Measurements from ENCODE around the gene MMRN2. TPM values are rescaled to one million over a fixed set of nuclear protein-coding genes. Genes with fewer than 3 reads are reported as not detected.
A peak's percentile ranks its signal among the peaks of the same experiment; 100 is the strongest.

The MMRN2 gene
- total and polyA plus RNA-seq, 2 of the 8 experiments (the other 6 are each of a cell fraction or from before 2014, with no cell fraction given), result 1.2 TPM

DNA sequence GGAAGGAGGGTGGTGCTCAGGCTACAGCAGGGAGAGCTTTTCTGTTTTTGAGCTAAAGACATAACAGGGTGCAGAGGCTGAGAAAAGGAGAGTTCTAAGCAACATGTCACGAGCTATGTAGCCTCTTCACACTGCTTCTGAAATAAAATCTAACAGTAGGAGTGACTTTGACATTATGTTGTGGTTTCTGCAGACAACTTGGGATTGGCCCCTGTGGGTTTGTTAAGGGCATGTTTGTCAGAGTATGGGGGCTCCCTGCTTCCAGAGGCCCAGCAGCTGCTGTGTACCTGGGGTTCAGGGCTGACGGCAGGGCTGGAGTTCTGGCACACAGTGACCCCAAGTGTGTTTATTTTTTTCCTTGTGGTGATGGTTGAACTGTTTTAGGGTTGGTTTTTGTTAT is 24.7 kb downstream of the MMRN2 start:
- peaks cover 0 to 1% of the 10 kb centered on the region in 2 experiments for H4K20me1 ChIP-seq (replicated peaks in 1 of 2; ENCODE audit: control insufficient read depth in 1 of 2, insufficient read depth in 2 of 2, low read length in 2 of 2)

More for the DNA sequence above, 24.7 kb downstream of the MMRN2 start:
- Histone ChIP-seq H3K36me3 (ENCODE audit: control insufficient read depth in 2 of 4, insufficient read depth in 4 of 4, low read length in 3 of 4) (peaks cover 0 to 34% (median 14%) of the 10 kb centered on the region in 4 experiments; a peak in 6 of 8 replicates), H2BK12ac (ENCODE audit: low read depth, low read length) (no peak overlapping the region), H2AK5ac (ENCODE audit: low read depth, low read length) (no peak overlapping the region), H4K5ac (ENCODE audit: insufficient read length, low read depth, low read length) (no peak overlapping the region), H2AFZ (ENCODE audit: low read length) (no peak overlapping the region), H4K8ac (ENCODE audit: extremely low read depth, insufficient read depth, low read length) (no peak overlapping the region), H3K27me3 (replicated peaks in 1 of 4; ENCODE audit: control insufficient read depth in 3 of 4, extremely low read depth in 1 of 4, insufficient read depth in 3 of 4, low read length in 3 of 4) (no peaks in the 10 kb centered on the region), H3K79me2 (ENCODE audit: control insufficient read depth in 1 of 2, insufficient read depth in 2 of 2, low read length in 2 of 2) (no peaks in the 10 kb centered on the region), H2BK15ac (ENCODE audit: low read length) (no peak overlapping the region), H3K18ac (ENCODE audit: extremely low read depth, low read length) (no peak overlapping the region), H3K4me3 (ENCODE audit: extremely low read depth in 1 of 4, insufficient read depth in 2 of 4, low read depth in 3 of 4, low read length in 4 of 4) (no peak overlapping the region), H3K23me2 (ENCODE audit: low read depth, low read length) (no peaks in the 10 kb centered on the region), H3K23ac (ENCODE audit: insufficient read length) (no peak overlapping the region), H3K4me2 (ENCODE audit: insufficient read depth in 1 of 2, low read depth in 2 of 2, low read length in 2 of 2) (no peak overlapping the region), H2BK5ac (ENCODE audit: low read depth, low read length) (no peak overlapping the region), H2BK120ac (replicated peaks; ENCODE audit: low read depth, low read length) (no peak overlapping the region), H3K14ac (ENCODE audit: insufficient read length) (no peak overlapping the region), H3K4me1 (replicated peaks in 1 of 4; ENCODE audit: control insufficient read depth in 3 of 4, insufficient read depth in 4 of 4, low read length in 3 of 4) (no peaks in the 10 kb centered on the region), H3K56ac (replicated peaks; ENCODE audit: insufficient read length, low read depth, low read length) (no peak overlapping the region), H3K9ac (replicated peaks in 1 of 4; ENCODE audit: extremely low read depth in 1 of 4, low read depth in 3 of 4, low read length in 3 of 4) (no peak overlapping the region), H3K9me3 (ENCODE audit: insufficient read depth in 2 of 2, low read depth in 1 of 2, low read length in 1 of 2) (no peaks in the 10 kb centered on the region), H3K79me1 (ENCODE audit: low read depth, low read length) (no peaks in the 10 kb centered on the region), H2BK20ac (ENCODE audit: low read length) (no peak overlapping the region), H4K91ac (replicated peaks; ENCODE audit: insufficient read length, low read length) (no peak overlapping the region), H3K4ac (replicated peaks; ENCODE audit: insufficient read length, low read depth, low read length) (no peak overlapping the region), H3K27ac (ENCODE audit: low read depth, low read length) (0 out of 2 replicates have a peak overlapping the region, but pooled peaks have one; percentile 19)
- TF ChIP-seq POLR2AphosphoS5 (IDR thresholded peaks at IDR 0.05; ENCODE audit: low read depth, low read length), result no peak
- no peak for TF ChIP-seq SRF (IDR thresholded peaks at IDR 0.05; ENCODE audit: low read depth, low read length)
- no peak for TF ChIP-seq EP300 (IDR thresholded peaks at IDR 0.05; ENCODE audit: borderline replicate concordance in 1 of 2, low read depth in 2 of 2, low read length in 2 of 2)
- TF ChIP-seq CHD2 (IDR thresholded peaks at IDR 0.05; ENCODE audit: low read length), result no peak
- no peak for TF ChIP-seq RNF2 (IDR thresholded peaks at IDR 0.05; ENCODE audit: borderline replicate concordance, low read depth, low read length, missing control alignments, poor library complexity, severe bottlenecking)
- TF ChIP-seq CBX8 (IDR thresholded peaks at IDR 0.05; ENCODE audit: borderline replicate concordance, low read depth, low read length), result no peak
- TF ChIP-seq CBX5 (IDR thresholded peaks at IDR 0.05; ENCODE audit: low read depth, low read length), result no peak
- no peak for TF ChIP-seq EZH2 (IDR thresholded peaks at IDR 0.05; ENCODE audit: low read depth, low read length, severe bottlenecking)
- TF ChIP-seq FOSL1 (IDR thresholded peaks at IDR 0.05; ENCODE audit: insufficient read depth, low read depth, low read length), result no peak
- no peak for TF ChIP-seq KDM5A (IDR thresholded peaks at IDR 0.05; ENCODE audit: low read length)
- ChIA-PET CTCF (ENCODE audit: partially characterized antibody) (interaction anchor here (0.8 to 1.0 kb wide), 2 partner anchors 10 to 28 kb away, joined by 3 to 4 read pairs; no protein-coding TSS in a partner anchor), POLR2A (ENCODE audit: partially characterized antibody) (interaction anchor here (1.3 kb wide), 1 partner anchor 36 kb away, joined by 5 read pairs; the partner anchor contains the start of gene ADIRF)
- DNase-seq (ENCODE audit: low read depth in 1 of 2, low spot score in 2 of 2) (no peak), FAIRE-seq (no peak)
- 91% methylated on average over 2 of the region's 2 CpGs; no CpG with 5 or more reads in 1 of the 2 experiments for WGBS, 2 experiments (ENCODE audit: extremely low coverage in 1 of 2, insufficient coverage in 1 of 2, insufficient read length in 1 of 2, insufficient replicate concordance in 2 of 2, low coverage in 1 of 2, low lambda C conversion rate in 2 of 2, missing lambda C conversion rate in 1 of 2)
